Occipital lobe (tissue), 2 donors: ENCODE data around the gene IFNA2. TPM values are rescaled to one million over a fixed set of nuclear protein-coding genes. Genes with fewer than 3 reads are reported as not detected.
"Not testable (repeated sequence)": the region's sequence is repeated elsewhere in the genome, so short reads cannot be mapped to it uniquely, and the experiment has no call there.

Experiments used
- DNase-seq: peaks from one replicate; lab custom pipeline; 2025; lab: John Stamatoyannopoulos, UW
- total RNA-seq: library from RNA; depleted of rRNA; stranded (reverse); fragments of >200 nt; gene quantifications from one replicate; pipeline ENCODE4 v1.2.3, GENCODE V29; 2014

The IFNA2 gene
- not detected for total RNA-seq

- DNase-seq, result no peak
These were observed at the start of gene IFNA2 for GRCh38 chr9:21385131-21385670. Gene IFNA2 (minus strand): TSS chr9:21385398. CDS start chr9:21385329, 69 bp downstream.

GRCh38 chr9:21435015-21435383 lies 49.8 kb upstream of the IFNA2 start:
- DNase-seq, result not testable (repeated sequence)

- DNase-seq, result no peak
These were observed 49.2 kb upstream of the IFNA2 start for GRCh38 chr9:21434202-21435014.

GRCh38 chr9:21432672-21433425 lies 47.7 kb upstream of the IFNA2 start:
- DNase-seq, result no peak

GRCh38 chr9:21429191-21429590 lies 44.0 kb upstream of the IFNA2 start:
- DNase-seq, result no peak

GRCh38 chr9:21428235-21428634 lies 43.0 kb upstream of the IFNA2 start:
- DNase-seq, result no peak

GRCh38 chr9:21415493-21416267 lies 30.5 kb upstream of the IFNA2 start:
- no peak for DNase-seq

GRCh38 chr9:21414220-21414940 lies 29.2 kb upstream of the IFNA2 start:
- no peak for DNase-seq

- DNase-seq, result no peak
These were observed 28.4 kb upstream of the IFNA2 start for GRCh38 chr9:21413624-21414023.

GRCh38 chr9:21413151-21413550 lies 28.0 kb upstream of the IFNA2 start:
- DNase-seq, result no peak

- no peak for DNase-seq
These were observed 26.9 kb upstream of the IFNA2 start for GRCh38 chr9:21412107-21412506.

- no peak for DNase-seq
These were observed 23.6 kb upstream of the IFNA2 start, which contains the start of gene IFNA8 for GRCh38 chr9:21408817-21409216. Gene IFNA8 (plus strand): TSS chr9:21409117. CDS start chr9:21409177, 60 bp downstream.

- no peak for DNase-seq
These were observed 18.9 kb upstream of the IFNA2 start for GRCh38 chr9:21404146-21404545.

GRCh38 chr9:21402386-21403251 lies 17.4 kb upstream of the IFNA2 start:
- DNase-seq, result peak; percentile 8

- DNase-seq, result no peak
These were observed 14.8 kb upstream of the IFNA2 start for GRCh38 chr9:21399956-21400355.

- DNase-seq, result no peak
These were observed 13.8 kb upstream of the IFNA2 start for GRCh38 chr9:21398955-21399489.

GRCh38 chr9:21395778-21396717 lies 10.8 kb upstream of the IFNA2 start:
- peak; percentile 26 for DNase-seq

- DNase-seq, result no peak
These were observed 7.1 kb upstream of the IFNA2 start for GRCh38 chr9:21392270-21392669.

- DNase-seq, result no peak
These were observed 1.6 kb downstream of the IFNA2 start for GRCh38 chr9:21383627-21384026.
